Measurements from ENCODE around the gene KLHDC7B.
"Not testable (repeated sequence)": the region's sequence is repeated elsewhere in the genome, so short reads cannot be mapped to it uniquely, and the experiment has no call there.

Gene KLHDC7B

DNA sequence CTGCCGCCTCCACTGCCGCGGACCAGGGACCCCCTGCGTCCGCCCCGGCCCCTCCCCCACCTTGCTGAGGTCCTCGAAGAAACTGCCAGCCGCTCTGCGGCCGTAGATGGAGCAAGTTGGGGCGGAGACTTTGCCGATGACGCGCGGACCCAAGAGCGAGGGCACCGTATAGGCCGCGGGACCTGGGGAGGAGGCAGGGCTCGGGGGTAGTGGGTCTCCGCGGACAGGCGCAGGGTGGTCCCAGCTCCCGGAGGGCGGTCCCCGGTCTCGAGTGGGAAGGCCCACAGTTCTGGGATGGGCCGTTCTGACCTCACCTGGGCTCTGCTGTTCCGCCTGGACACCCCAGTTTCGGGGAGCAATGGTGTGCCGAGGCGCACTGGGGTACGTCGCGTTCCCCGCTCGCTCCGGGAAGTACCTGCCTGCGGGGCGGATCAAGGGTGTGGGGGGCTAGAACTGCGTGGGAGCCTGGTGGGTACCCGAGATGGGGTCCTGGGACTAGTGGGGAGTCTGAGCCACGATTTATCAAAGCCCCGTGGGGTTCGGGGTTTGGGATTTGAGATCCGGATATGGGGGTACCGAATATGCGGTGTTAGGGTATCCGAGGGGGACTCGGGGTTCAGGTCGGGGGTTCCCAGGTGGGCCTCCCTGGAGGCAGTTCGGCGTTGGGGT lies 14.7 kb upstream of the KLHDC7B start:
- no peak for DNase-seq

DNA sequence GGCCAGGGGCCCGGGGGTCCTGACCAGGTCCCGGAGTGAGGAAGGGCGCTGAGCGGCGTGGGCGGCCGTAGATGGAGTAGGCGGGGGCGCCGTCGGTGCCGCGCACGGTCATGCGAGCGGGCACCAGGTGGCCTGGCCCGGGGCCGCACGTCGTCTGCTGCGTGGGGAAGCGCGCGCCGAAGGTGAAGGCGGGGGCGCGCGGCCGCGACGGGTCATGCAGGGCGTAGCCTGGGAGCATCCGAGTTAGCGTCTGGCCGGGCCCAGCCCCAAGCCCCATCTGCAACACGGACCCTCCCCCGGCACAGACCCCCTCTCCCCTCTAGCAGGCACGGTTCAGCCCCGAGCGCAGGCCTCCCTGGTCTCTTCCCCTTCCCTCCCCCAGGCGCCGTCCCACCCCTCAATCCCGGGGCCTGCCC lies 14.1 kb upstream of the KLHDC7B start:
- DNase-seq, result no peak

DNA sequence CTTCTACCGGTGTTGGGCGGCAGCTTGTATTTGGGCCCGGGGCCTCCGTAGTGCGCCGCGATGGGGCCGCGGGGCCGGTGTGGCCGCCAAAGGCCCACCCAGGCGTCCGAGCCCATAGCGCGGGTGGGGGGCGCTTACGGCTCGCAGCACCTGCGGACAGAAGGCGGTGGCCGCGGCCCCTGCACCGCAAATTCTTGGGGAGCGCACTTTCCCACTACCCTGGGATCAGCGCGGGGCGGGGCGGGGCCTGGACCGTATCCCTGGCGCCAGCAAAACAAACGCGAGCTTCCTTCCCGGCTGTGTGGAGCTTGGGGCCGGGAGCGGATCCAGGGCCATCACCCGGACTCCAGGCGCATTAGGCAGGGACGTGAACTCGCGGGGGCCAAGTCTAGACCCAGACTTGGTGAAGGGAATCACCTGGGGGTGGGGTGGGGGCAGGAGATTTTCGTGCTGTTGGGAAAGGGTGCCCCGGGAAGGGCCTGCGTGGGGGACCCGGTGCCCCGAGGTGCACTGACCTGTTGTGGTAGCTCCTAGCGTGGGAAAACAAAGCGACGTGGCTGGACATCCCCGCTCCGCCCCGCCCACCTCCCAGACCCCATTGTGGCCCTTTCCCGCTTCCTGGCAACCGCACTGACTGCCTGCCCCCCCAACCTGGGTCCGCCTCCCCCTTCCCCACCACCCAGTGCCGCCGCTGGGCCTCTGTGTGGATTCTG lies 13.6 kb upstream of the KLHDC7B start:
- no peak for DNase-seq

DNA sequence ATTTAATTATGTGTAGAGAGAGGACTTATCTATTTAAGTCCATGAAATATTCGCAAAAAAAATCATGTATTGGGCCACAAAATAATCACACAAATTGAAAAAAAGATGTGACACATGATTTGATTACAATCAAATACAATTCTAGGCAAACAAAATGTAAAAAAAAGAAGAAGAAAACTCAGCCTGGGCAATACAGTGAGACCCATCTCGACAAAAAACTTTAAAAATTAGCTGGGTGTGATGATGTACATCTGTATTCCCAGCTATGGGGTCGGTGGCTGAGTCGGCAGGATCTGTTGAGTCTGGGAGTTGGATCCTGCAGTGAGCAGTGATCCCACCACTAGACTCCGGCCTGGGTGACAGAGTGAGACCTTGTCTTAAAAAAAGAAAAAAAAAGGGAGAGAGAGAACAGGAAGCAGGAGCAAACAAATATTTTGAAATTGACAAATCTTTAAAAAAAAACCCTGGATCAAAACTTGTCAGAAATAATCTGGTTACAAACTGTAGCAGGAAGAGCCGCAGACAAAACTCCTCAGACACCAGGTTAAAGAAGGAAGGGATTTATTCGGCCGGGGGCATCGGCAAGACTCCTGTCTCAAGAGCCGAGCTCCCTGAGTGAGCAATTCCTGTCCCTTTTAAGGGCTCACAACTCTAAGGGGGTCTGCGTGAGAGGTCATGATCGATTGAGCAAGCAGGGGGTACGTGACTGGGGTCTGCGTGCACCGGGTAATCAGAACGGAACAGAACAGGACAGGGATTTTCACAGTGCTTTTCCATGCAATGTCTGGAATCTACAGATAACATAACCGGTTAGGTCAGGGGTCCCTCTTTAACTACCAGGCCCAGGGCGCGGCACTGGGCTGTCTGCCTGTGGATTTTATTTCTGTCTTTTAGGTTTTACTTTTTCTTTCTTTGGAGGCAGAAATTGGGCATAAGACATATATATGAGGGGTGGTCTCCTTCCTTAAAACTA lies 12.6 kb upstream of the KLHDC7B start:
- no peak for DNase-seq

DNA sequence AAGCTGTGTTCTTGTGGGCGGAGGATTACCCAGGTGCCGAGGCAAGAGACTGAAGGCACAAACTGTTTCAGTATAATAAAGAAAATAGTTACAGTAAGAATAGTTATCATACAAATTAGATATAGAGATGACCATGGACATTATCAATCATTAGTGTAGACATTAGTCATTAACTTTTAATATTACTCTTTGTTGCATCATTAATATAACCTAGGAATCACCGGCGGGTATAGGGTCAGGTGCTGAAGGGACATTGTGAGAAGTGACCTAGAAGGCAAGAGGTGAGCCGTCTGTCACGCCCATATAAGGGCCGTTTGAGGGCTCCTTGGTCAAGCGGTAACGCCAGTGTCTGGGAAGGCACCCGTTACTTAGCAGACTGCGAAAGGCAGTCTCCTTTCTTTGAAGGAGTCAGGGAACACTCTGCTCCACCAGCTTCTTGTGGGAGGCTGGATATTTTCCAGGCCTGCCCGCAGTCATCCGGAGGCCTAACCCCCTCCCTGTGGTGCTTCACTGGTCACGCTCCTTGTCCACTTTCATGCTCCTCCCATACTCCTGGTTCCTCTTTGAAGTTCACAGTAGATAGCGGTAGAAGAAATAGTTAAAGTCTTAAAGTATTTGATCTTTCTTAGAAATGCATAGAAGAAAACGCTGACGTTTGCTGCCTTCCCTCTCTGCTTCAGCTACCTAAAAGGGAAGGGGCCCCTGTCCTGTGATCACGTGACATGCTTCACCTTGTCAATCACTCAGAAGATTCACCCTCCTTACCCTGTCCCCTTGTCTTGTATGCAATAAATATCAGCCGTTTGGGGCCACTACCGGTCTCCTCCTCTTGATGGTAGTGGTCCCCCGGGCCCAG lies 11.6 kb upstream of the KLHDC7B start:
- not testable (repeated sequence) for DNase-seq

DNA sequence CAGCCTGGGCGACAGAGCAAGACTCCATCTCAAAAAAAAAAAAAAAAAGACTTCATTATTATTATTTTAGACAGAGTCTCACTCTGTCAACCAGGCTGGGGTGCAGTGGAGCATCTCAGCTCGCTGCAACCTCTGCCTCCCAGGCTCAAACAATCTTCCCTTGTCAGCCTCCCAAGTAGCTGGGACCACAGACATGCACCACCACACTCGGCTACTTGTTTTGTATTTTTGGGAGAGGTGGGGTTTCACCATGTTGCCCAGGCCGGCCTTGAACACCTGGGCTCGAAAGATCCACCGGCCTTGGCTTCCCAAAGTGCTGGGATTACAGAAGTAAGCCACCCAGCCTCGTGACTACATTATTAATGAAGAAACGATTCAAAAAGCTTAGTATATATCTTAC lies 10.6 kb upstream of the KLHDC7B start:
- no peak for DNase-seq

DNA sequence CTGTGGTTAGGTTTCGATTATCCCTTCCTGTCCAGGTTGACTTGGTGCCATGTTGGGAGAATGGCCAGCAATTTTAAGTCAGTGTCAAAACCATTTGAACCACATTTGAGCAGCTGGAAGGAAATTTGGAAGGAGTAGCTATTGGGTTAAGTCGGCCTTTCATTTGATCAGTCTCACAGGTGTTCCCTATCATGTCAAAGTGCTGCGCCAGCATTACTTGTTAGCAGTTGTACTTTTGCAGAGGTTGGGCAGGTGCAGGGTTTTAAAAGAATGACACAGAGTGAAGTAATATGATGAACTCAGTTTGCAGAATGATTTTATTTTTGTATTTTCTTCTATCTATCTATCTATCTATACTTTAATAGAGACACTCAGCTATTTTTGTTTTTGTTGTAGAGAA lies 9.5 kb upstream of the KLHDC7B start:
- no peak for DNase-seq

DNA sequence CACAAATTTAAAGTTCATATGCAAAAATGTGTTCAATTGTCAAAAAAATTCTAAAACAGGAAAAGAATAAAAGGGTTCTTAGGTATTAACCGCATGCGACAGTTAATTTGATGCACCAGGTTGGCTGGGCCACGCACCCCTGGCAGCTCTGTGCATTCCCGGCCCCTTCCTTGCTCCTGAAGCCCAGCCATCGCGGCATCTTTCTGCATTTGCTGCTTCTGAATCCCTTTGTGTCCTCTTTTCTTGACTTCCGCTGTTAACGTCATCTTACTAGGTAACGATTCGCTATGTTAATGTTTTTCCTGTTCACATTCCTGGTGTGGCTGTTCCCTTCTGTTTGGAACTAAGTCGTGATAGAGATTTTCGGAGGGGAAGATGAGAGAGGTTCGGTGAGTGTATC lies 7.9 kb upstream of the KLHDC7B start:
- no peak for DNase-seq

DNA sequence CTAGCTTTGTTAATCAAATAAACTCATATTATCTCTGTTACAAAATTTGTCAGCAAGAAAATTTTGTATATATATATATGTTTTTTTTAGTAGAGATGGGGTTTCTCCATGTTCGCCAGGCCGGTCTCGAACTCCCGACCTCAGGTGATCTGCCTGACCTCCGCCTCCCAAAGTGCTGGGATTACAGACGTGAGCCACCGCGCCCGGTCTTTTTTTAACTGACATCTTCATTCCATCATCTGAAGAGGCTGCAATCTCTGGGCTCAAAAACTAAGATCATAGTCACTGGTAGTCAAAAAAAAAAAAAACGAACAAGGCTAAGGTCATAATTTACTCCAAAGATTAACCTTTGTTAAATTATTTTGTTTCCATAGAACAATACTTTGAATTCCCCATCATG lies 5.3 kb upstream of the KLHDC7B start:
- no peak for DNase-seq

DNA sequence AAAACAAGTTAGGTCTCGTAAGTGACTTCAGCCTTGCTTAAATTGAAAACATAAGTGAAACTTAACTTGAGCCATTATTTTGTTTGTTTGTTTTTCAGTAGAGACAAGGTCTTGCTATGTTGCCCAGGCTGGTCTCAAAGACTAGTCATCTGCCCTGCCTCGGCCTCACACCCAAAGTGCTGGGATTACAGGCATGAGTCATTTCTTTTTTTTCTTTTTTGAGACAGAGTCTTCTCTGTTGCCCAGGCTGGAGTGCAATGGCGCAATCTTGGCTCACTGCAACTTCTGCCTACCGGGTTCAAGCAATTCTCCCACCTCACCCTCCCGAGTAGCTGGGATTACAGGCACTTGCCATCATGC lies 4.1 kb upstream of the KLHDC7B start:
- DNase-seq, result not testable (repeated sequence)

DNA sequence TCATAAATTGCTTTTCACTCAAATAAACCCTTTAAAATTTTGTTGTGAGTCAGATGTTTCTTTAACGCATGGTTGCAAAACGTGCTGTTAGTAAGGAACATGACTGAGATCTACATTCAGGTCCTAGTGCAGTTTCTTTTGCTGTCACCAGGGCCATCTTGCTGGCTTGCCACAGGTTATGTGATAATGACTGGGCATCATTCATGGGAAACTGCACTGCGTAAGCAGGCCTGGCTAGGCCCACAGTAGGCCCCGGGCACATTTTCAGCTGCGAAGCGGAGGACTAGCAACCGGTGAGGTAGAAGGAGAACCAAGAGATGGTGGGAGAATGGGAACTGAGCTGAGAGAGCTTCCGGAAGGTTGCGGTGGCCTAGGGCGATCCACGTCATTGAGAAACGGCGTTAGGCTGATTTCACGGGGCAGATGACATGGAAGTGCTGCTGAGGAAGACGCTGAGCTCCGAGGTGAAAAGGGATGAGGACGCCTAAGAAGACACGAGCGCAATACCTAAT lies 3.2 kb upstream of the KLHDC7B start:
- no peak for DNase-seq

DNA sequence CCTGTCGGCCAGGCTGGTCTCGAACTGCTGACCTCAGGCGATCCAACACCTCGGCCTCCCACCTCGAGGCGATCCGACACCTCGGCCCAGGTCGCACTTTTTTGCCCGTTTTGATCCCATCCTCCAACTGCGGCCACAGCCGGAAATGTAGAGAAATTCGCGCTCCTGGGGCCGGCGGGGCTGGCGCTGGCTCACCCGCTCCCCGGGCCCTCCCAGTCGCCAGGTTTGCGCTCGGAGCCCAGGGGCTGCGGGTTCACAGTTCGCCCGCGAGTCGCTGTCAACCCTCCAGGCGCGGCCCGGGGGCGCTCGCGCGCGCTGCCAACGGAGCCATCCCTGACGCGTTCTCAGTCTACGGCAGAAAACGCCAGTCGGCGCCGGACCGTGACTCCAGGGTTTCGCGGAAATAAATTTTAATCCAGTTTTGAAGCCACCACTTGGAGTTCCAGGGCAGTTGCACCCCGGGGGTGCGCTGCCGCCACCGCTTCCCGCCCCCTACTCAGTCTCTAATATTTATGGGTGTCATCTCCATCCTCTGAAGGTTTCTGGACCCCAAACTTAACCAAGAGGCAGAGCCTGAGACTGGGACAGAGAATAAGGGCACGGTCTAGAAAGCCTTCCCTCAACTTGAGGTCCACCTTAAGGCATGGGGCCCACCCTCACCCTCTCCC lies 1.5 kb upstream of the KLHDC7B start:
- peak; percentile 49 for DNase-seq

DNA sequence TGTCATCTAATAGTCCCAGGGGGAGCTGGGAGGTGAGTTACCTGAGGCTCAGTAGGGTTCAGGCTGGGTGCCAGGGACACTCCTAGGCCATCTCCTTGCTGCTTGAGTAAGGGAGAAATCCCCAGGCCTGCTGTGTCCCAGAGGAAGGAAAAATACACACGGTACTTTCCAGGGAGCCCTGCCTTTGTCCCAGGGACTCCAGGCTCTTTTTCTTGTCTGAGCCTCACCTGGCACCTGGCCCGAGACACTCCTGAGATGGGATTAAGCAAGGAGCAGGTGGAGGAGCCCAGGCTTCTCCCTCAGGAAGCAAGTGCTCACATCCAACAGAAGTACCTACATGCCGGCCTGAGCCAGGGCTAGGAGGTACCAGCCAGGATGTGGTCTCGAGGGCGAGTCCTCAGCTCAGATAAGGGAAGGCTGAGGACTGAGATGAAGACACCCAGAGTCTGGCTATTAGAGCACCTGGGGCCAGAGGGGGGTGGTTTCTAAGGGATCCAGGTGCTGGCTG lies 899 bp upstream of the KLHDC7B start:
- DNase-seq, result no peak

DNA sequence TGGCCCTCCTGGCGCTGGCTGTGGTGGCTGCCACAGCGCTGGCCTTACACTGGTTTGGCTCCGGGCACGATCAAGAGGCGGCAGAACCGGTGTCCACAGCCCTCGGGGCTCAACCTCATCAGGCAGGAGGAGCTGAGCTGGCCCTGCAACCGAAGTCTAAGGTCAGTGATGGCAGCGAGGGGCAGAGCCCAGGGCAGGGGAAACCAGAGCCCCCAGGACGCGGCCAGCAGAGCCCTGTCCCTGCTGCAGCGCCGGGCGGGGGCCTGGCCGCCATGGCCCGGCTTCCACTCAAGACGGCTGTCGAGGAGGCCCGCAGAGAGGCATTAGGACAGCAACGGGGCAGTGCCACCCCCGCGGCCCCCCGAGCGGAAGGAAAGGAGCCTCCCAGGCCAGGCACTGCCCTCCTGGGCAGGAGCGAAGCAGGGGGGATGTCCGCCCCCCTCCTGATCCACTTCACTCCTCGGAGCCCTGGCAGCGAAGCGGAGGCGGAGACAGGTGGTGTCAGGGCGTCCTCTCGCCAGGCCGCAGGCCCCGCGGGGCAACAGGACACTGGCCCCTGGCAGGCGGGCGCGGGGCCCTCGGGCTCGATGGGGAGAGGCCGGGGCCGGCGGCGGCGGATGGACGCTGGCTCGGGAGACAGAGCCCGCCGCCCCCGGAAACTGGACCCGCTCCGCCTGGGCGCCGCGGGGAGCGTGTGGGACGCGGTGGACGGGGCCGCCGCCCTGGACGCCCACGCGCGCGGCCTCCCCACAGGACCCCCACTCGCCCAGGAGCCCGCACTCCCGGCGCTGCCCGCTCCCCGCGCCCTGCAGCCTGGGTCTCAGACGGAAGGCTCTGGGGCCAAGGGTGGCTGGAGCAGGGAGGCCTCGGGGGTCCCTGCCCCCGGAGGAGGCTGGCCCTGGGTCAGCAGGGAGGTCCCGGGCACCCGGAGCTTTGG lies 895 bp downstream of the KLHDC7B start:
- no peak for DNase-seq

DNA sequence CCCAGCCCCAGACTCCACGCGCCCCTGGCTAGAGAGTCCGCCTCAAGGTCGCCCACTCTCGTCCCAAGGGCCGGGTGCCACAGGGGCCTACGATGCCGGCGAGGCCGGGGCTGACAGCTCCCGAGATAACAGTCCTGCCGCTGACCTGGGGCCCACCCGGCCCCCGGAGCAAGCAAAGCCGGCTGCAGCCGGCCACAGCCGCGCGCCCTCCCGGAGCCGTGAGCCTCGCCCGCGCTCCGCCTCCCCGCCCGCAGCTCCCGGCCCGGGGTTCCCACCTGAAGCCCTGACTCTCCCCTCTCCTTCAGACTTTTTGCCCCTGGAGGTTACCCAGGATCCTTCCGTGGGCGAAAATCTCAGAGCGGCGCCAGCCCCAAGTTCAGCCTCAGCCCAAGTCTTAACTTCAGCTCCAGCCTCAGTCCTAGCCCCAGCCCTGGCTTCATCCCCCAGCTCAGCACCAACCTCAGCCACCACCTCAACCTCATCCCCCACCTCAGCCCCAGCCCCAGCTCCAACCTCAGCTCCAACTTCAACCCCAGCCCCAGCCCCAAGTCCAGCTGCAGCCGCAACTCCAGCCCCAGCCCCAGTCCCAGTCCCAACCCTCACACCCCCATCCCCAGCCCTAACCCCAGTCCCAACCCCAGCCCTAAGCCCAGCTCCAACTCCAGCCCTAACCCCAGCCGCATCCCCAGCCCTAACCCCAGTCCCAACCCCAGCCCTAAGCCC lies 1.7 kb downstream of the KLHDC7B start:
- no peak for DNase-seq

DNA sequence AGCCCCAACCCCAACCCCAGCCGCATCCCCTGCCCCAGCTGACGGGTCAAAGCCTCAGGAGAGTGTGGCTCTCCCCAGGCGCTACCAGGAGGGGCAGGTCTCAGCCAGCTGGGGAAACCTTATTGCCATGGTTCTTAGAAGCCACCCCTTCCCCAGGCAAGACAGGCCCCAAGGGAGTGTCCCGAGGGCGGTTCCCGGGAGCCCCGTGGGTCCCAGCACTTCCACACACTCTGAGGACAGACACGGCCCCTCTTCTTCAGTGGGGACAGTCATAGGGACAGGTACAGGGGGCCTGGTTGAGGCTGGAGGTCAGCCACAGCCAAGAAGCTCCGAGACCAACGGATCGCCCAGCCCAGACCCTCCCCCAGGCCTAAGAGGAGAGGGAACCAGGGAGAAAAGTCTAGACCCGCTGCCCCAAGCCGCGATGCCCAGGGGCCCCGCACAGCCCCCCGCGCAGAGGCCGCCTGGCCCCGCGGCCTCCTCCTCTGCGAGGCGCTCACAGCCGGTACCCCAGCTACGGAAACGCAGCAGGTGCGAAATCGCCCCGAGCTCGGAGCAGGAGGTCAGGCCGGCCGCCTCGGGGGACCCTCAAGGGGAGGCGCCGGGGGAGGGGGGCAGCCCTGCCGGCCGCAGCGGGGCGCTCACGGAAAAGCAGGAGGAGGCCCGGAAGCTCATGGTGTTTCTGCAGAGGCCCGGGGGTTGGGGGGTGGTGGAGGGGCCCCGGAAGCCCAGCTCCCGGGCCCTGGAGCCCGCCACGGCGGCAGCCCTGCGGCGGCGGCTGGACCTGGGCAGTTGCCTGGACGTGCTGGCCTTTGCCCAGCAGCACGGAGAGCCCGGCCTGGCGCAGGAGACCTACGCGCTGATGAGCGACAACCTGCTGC lies 2.6 kb downstream of the KLHDC7B start:
- DNase-seq, result no peak

DNA sequence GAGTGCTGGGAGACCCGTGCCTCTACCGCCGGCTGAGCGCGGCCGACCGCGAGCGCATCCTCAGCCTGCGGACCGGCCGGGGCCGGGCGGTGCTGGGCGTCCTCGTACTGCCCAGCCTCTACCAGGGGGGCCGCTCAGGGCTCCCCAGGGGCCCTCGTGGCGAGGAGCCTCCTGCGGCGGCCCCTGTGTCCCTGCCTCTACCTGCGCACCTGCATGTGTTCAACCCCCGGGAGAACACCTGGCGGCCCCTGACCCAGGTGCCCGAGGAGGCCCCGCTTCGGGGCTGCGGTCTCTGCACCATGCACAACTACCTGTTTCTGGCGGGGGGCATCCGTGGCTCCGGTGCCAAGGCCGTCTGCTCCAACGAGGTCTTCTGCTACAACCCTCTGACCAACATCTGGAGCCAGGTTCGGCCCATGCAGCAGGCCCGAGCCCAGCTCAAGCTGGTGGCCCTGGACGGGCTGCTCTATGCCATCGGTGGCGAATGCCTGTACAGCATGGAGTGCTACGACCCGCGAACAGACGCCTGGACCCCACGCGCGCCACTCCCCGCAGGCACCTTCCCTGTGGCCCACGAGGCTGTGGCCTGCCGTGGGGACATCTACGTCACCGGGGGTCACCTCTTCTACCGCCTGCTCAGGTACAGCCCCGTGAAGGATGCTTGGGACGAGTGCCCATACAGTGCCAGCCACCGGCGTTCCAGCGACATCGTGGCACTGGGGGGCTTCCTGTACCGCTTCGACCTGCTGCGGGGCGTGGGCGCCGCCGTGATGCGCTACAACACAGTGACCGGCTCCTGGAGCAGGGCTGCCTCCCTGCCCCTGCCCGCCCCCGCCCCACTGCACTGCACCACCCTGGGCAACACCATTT lies 3.5 kb downstream of the KLHDC7B start:
- no peak for DNase-seq

DNA sequence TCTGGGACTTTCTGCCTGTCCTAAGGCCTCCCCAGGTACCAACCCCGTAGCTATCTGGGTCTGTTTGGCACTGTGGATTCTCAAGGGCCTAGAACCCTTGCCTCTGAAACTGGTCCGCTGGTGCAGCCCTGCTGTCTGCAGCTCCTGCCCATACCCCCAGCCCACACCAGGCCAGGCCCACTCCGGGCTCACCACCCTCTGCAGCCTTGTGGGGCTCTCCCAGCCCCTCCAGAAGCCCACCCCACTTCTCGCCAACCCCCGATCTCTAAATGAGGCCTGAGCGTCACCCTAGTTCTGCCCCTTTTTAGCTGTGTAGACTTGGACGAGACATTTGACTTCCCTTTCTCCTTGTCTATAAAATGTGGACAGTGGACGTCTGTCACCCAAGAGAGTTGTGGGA lies 4.7 kb downstream of the KLHDC7B start:
- no peak for DNase-seq

All from midbrain (tissue), 1 donor.